NCI-H524 treated with DMSO at 0.1 percent for 48 hours (cell line): ENCODE data around the gene ALOXE3.

Experiments
- DNase-seq: peaks from one replicate; lab custom pipeline; 2025; lab: John Stamatoyannopoulos, UW

The ALOXE3 gene

GRCh38 chr17:8048236-8048635, 70.1 kb downstream of the ALOXE3 start:
- no peak for DNase-seq

- no peak for DNase-seq
These were observed 70.6 kb downstream of the ALOXE3 start for GRCh38 chr17:8047769-8048110.

GRCh38 chr17:8046929-8047768, 71.2 kb downstream of the ALOXE3 start:
- no peak for DNase-seq

GRCh38 chr17:8046306-8046928, 71.9 kb downstream of the ALOXE3 start:
- DNase-seq = no peak
